Inflammatory macrophage treated with lipopolysaccharide for 1 hour (primary cell): ENCODE data around the gene APOL6.
"Not testable (repeated sequence)": the region's sequence is repeated elsewhere in the genome, so short reads cannot be mapped to it uniquely, and the experiment has no call there.

Experiments used
- DNase-seq, 2 donors: peaks; one replicate each; pipeline ENCODE4 v3.0.0-alpha.2; 2020 to 2022

Gene APOL6

DNA sequence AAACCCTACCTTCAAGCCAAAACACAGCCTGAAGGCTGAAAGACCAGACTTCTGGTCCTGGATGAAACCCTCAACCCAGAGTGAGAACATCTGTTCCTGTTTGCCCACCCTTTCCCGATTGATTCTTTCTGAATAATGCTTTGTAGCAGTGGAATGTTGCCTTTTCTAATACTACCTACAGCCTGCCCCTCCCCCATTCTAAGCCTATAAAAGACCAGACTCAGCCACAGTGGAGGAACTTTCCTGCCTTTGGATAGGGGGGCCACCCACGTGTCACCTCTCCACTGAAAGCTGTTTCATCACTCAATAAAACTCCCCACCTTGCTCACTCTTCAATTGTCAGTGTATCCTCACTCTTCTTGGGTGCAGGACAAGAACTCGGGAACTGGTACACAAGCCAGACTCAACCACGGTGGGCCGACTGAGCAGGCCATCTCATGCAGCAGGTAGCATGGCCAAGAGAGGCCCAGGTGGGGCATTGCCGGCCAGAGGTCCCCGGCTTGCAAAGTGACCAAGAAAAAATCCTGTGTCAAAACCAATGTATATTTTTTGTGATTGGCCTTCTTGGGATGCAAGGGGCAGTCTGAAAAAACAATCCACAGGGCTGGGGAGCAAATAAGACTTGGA, 6.6 kb upstream of the APOL6 start:
- DNase-seq = no peak

- DNase-seq = no peak
These were observed 5.9 kb upstream of the APOL6 start for GRCh38 chr22:35642305-35642741.

DNA sequence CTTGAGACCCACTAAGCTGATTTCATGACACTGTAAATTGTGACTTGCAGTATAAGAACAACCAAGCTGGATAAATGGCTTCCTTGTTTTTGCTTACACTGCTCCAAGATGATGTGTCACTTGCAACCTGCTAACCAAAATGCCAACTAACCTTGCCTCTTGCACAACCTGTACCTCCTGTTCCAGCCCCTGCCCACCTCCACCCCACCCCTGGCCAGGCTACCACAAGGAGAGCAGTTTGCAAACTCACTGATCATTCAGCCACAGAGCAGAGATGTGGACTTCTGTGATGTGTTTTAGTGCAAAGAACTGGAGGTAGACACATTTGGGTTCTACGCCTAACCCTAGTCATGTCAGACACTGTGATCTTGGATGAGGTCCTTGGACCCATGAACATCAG, 4.3 kb upstream of the APOL6 start:
- DNase-seq = no peak

DNA sequence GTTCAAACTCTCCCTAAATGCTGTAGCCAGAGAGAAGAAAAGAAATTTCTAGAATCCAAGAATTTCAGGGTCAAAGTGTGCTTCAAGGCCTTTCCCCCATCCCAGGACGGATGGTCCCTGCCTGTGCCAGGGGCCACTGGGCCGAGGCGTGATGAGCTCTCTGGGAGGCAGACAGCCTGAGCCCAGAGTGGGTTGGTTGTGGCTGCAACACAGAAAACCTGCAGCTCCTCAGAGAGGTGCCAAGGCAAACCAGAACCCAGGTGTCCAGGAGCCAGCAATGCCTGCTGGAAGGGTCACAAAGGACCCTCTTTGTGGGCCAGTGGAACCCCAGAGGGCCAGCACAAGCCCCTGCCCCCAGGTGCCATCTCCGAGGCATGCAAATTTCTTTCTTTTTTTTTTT, 2.6 kb upstream of the APOL6 start:
- no peak for DNase-seq

GRCh38 chr22:35649026-35649553, 844 bp downstream of the APOL6 start:
- DNase-seq = no peak

DNA sequence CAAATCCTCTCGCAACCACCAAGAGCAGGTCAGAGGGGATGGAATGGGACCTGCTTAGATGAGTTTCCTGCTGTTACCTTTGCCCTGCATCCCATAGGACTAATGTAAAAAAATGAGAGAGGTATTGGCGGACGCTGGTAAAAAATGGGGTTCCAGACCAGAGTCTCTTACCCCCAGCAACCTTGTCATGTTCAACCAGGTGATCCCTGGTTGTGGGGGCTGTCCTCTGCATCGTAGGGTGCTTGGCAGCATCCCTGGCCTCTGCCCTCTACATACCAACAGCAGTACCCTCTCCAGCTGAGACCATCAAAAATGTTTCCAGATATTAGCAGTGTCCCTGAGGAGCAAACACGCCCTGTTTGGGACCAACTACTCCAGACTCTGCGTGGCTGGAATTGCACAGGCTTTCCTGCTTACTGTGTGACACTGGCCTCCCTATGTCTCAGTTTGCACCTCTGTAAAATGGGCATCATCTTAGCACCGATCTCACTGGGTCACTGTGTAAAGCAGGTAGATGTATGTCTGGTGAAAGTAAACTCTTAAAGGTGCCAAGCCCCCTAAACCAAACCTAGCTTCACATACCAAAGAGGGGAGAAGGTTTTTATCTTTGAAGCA, 1.5 kb downstream of the APOL6 start:
- no peak for DNase-seq

DNA sequence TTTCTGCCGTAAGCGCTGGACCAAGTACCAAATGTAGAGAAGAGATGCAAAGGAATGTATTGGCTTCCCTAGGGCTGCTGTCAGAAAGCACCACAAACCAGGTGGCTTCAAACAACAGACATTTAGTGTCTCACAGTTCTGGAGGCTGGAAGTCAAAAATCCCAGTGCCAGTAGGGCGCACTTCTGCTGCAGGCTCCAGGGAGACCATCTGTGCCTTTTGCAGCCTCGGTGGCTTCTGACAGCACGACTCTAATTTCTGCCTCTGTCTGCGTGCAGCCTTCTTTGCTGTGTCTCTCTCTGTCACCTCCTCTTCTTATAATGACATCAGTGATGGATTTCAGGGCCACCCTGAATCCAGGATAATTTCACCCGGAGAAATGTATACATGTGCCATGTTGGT, 2.8 kb downstream of the APOL6 start:
- DNase-seq = no peak

DNA sequence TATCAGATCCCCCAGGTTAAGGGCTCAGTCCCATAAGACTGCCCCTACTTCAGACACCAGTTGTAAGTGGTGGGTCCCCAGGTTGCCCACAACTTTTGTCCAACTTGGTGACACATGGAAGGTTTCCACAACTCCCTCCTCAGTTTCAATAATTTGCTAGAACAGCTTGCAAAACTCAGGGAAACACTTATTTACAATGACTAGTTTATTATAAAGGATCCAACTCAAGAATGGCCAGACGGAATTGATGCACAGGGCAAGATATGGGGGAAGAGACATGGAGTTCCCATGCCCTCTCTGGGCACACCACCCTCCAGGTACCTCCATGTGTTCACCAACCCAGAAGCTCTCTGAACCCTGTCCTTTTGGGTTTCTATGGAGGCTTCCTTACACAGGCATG, 5.6 kb downstream of the APOL6 start:
- DNase-seq = no peak

DNA sequence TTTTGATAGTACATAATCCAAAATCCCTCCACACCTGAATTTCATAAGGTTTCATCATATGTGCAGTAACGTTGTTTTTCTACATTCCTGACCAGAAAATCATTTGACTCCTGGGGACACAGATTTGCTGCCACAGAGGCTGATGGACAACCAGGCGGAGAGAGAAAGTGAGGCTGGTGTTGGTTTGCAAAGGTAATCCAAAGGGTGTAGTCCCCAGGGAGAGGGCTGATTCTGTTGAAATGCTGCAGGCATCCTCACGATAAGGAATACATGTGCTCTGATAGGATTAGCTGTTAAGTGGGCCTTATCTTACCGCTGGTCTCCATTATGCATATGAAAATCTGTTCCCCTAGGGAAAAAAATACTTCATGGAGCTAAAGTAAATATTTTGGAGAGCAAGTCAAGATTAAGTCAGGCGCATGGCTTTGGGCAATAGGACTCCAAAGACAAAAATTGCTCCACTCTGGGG, 8.1 kb downstream of the APOL6 start:
- DNase-seq = no peak

GRCh38 chr22:35657571-35658312, 9.5 kb downstream of the APOL6 start:
- no peak for DNase-seq

DNA sequence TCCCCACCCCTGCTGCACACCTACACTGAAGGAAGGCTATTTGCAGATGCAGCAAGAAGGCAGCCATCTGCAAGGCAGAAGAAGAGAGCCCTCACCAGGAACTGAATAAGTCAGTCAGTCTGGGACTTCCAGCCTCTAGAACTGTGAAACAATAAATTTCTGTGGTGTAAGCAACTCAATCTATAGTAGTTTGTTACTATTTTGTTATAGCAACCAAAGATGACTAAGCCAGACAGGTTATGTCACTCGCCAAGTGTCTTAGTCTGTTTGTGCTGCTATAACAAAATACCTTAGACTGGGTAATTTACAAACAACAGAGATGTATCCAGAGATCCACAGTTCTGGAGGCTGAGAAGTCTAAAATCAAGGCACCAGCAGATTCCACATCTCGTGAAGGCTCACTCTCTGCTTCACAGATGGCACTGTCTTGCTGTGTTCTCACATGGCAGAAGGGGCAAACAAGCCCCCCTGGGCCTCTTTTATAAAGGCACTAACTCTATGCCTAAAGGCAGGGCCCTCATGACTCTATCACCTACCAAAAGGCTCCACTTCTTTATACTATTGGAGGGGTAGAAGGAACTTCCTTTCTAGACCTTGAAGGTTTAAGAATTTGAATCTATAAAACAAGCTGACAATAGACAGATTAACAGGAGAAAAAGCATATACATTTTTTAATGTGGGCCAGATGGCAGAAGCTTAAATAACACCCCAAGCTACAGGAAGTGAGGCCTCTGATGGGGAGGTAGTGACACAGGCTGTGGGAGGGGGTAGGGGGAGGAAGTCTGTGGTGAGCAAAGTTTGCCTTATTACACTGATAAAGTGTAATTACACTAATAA, 12.3 kb downstream of the APOL6 start:
- peak; percentile 29 to 32 for DNase-seq

DNA sequence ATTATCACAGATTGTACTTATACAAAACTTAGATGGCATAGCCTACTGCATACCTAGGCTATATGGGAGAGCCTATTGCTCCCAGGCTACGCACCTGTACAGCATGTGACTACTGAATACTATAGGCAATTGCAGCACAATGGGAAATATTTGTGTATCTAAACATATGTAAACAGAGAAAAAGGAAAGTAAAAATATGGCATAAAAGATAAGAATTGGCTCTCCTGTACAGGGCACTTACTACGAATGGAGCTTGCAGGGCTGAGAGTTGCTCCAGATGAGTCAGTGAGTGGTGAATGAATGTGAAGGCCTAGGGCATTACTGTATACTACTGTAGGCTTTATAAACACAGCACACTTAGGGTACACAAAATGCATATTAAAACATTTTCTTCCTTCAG, 13.2 kb downstream of the APOL6 start:
- no peak for DNase-seq

DNA sequence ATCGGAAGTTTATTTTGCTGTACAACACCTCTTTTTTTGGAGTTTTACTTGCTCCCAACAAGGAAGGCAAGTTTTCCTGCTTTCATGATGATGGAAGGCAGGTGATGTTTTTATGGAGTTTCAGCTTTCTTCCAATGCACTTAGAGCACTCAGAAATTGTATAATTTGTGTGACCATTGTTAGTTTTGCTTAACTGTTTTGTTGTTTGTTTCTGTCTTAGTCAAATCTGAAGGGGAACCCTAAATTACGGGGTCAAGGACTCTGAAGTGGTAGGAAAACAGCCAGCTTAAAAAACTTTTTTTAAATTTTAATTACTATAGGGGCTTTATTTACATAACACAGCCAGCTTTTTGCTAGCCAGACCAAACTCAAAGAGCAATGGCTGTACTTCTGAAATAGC, 14.7 kb downstream of the APOL6 start:
- DNase-seq = no peak

DNA sequence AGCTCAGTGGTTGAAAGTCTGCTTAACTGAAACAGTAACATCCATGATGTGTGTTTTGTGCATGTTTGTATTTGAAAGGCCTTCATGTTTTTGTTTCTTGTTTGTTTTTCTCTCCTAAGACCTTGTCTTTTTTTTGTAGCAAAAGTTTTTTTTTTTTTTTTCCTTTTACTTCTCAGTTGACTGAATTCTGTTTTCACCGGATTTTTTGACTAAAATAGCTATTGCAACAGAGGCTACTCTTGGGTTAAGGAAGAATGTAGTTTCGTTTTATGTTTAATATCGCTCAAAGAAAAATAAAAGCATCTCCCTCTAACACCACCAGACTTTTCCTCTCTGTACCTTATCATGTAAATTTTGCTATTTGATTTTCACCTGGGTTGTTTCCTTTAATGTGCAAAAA, 15.1 kb downstream of the APOL6 start:
- DNase-seq = peak; percentile 37 to 54

- no peak for DNase-seq
These were observed 16.8 kb downstream of the APOL6 start for GRCh38 chr22:35664955-35665587.

- DNase-seq = not testable (repeated sequence)
These were observed 18.5 kb downstream of the APOL6 start for GRCh38 chr22:35666699-35667098.

DNA sequence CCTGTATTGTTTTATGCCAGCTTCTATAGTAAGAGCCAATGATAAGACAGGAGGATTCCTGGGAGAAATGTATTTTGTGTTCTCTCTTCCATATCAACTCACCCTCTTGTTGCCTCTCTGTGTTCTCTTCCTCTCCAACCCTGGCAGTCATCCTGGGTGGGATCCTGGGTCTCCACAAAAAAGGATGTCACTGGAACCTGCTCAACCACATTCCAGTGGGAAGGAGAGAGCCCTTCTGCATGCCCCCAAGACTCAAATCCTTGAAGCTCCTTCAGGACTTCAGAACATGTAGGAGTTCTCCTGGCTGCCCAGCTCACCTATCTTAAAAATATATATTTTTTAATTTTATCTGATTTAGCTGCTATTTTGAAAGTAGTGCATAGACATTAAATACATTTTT, 26.1 kb downstream of the APOL6 start:
- DNase-seq = no peak

GRCh38 chr22:35676065-35676464, 27.8 kb downstream of the APOL6 start:
- not testable (repeated sequence) for DNase-seq

GRCh38 chr22:35677460-35678187, 29.4 kb downstream of the APOL6 start:
- no peak for DNase-seq

DNA sequence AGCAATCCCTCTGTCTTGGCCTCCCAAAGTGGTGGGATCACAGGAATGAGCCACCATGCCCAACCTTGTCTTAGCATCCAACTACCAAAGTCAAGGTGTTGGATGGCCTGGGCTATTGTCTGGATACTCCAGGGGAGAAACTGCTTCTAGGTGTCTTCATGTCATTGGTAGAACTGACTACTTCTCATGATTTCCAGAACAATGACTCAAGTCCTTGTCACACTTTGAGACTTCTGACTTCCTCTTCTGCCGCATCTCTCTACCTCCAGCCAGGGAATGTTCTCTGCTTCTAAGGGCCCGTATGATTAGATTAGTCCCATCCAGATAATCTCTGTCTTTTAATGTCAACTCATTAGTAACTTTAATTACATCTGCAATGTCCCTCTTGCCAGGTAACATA, 30.6 kb downstream of the APOL6 start:
- peak; percentile 27 to 35 for DNase-seq

DNA sequence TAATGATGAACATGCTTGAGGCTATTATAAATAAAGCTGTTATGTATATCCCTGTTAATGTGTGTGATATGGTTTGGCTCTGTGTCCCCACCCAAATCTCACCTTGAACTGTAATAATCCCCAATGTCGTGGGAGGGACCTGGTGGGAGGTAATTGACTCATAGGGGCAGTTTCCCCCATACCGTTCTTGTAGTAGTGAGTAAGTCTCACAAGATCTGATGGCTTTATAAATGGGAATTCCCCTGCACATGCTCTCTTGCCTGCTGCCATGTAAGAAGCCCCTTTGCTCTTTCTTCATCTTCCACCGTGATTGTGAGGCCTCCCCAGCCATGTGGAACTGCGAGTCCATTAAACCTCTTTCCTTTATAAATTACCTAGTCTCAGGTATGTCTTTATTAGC, 31.2 kb downstream of the APOL6 start:
- DNase-seq = peak; percentile 74 to 84
